Tibial nerve (tissue), 4 donors: ENCODE measurements around the gene RNASEH2C.

Experiments
- CTCF ChIP-seq, 5 experiments: fragments of 200-600 bp in 3 of 5; fragments of 450-650 bp in 2 of 5; sonication (generic) in 3 of 5; IDR thresholded peaks; one replicate each; pipeline ENCODE4 v1.5.1; 2016 to 2019; ENCODE audit warnings: antibody characterized with exemption in 5 of 5, mild to moderate bottlenecking in 3 of 5, moderate library complexity in 2 of 5
- EP300 ChIP-seq, 2 donors: sonication (generic); formaldehyde crosslinking; IDR thresholded peaks; one replicate each; pipeline ENCODE4 v1.6.1; 2017; ENCODE audit warnings: antibody characterized with exemption in 2 of 2, mild to moderate bottlenecking in 1 of 2

- no peak for TF ChIP-seq CTCF (IDR thresholded peaks at IDR 0.05)
- no peak for TF ChIP-seq EP300 (IDR thresholded peaks at IDR 0.05)
These were observed 34.6 kb downstream of the RNASEH2C start for GRCh38 chr11:65685981-65686380.
